Fibroblast of villous mesenchyme (primary cell): ENCODE results near the gene LRRC46. TPM values are rescaled to one million over a fixed set of nuclear protein-coding genes. Genes with fewer than 3 reads are reported as not detected.

Source experiments
- DNase-seq: peaks from one replicate; pipeline ENCODE4 v3.0.0-alpha.2; 2010; ENCODE audit warnings: low read depth
- H3K4me3 ChIP-seq: 2 replicates; pipeline ENCODE4 v1.5.1; 2011; ENCODE audit warnings: low read depth, mild to moderate bottlenecking, low read length
- CTCF ChIP-seq: IDR thresholded peaks from 2 replicates; pipeline ENCODE4 v1.5.1; 2012; ENCODE audit warnings: low read depth, mild to moderate bottlenecking, low read length; ENCODE audit not compliant: insufficient read depth
- total RNA-seq: library from RNA; depleted of rRNA; stranded (reverse); fragments of >200 nt; gene quantifications from 2 replicates; pipeline ENCODE4 v1.2.3, GENCODE V29; 2012

Gene LRRC46, protein sequence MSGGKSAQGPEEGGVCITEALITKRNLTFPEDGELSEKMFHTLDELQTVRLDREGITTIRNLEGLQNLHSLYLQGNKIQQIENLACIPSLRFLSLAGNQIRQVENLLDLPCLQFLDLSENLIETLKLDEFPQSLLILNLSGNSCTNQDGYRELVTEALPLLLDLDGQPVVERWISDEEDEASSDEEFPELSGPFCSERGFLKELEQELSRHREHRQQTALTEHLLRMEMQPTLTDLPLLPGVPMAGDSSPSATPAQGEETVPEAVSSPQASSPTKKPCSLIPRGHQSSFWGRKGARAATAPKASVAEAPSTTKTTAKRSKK
- under 0.01 and 0.32 TPM in 2 replicates for total RNA-seq

GRCh38 chr17:47831003-47831933, at the start of gene LRRC46, which contains the start of gene MRPL10:
Gene LRRC46, plus strand, starts transcription at chr17:47831670. Its CDS starts 320 bp downstream, at chr17:47831990.
Gene MRPL10, minus strand, starts transcription at chr17:47831541. Its CDS starts 30 bp downstream, at chr17:47831511.
- peak within 1 kb of the TSS; percentile 90 for H3K4me3 ChIP-seq
- peak; percentile 44 for TF ChIP-seq CTCF
- DNase-seq, result peak; percentile 94

- H3K4me3 ChIP-seq, result no peak overlapping the region
- DNase-seq, result peak; percentile 44
- no peak for TF ChIP-seq CTCF
Observed at GRCh38 chr17:47785538-47786123, 45.8 kb upstream of the LRRC46 start.

DNA sequence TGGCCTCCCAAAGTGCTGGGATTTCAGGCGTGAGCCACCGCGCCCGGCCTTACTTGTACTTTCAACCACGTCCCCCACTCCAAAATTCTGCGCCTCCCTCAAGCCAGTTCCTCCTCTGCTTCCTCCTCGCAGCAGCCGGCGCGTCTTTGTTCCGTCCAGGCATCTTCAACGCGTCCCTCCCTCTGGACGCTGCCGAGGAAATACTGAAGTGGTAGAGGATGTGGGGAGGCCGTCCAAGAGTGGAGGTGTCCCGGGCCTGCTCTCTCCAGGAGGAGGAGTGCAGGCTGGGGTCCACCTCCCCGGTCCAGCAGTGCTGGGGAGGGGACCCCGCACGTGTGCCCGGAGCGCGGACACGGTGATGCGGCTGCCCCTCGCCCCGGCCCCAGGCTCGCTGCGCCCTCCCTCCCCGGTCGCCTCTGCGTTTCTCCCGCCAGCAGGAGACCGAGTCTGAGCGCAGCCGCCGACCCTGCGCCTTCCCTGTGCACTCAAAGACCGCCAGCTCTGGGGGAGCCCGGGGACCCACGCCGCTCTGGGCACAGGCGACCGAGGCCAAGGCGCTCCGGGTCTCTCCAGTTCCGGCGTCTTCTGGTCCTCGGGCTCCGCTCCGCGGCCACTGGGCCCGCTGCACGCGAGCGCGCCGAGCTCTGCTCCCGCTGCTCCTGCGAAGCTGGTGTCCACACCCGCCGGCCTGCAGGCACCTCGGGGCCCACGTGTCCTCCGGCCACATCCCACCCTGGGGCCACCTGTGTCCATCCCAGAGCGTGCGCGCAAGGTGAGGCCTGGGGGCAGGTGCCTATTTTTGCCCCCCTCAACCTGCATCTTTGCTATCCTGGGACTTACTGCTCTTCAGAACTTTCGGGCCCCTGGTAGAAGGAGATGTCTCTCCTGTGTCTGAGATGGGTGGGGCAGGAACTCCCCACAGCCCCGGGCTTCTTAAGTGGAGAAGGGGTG, 41.6 kb upstream of the LRRC46 start:
- TF ChIP-seq CTCF, result peak; percentile 50
- peak; percentile 35 for DNase-seq
- peak overlapping the region; percentile 30 for H3K4me3 ChIP-seq

DNA sequence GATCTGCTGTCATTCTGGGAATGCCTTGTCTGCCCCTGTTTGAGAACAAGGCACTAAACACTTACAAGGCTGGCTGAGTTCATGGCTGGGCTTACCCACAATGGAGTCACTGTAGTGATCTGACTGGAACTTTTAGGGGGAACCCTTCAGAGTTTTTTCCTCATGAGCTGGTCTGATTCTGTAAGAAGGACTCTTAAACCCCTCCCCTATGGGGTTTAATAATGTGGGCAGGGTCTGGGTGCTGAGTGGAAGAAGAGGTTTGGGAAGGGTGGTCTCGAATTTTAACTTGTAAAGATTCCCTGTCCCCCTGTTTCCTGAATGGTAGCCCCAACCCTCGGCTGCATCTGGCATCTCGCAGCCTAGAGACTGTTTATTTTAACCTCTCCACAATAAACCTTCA, 40.4 kb upstream of the LRRC46 start:
- TF ChIP-seq CTCF, result no peak
- no peak overlapping the region for H3K4me3 ChIP-seq
- DNase-seq, result no peak

GRCh38 chr17:47792457-47792856, 39.0 kb upstream of the LRRC46 start:
- DNase-seq, result no peak
- TF ChIP-seq CTCF, result no peak
- no peak overlapping the region for H3K4me3 ChIP-seq

DNA sequence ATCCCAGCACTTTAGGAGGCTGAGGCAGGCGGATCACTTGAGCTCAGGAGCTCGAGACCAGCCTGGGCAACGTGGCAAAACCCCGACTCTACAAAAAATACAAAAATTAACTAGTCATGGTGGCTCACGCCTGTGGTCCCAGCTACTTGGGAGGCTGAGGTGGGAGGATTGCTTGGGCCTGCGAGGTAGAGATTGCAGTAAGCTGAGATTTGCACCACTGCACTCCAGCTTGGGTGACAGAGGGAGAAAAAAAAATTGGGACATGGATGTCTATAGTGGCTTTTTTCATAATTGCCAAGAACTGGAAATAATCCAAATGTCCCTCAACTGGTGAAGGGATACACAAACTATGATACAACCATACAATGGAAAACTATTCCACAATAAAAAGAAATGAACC, 38.5 kb upstream of the LRRC46 start:
- no peak for TF ChIP-seq CTCF
- no peak for DNase-seq
- H3K4me3 ChIP-seq, result no peak overlapping the region
